Measurements from ENCODE around the gene GIPC3. TPM values are rescaled to one million over a fixed set of nuclear protein-coding genes. Genes with fewer than 3 reads are reported as not detected.

GIPC3 gene
- total and polyA plus RNA-seq, 2 of the 8 experiments (the other 6 are each of a cell fraction or from before 2014, with no cell fraction given): 1.0 to 1.2 TPM

DNA sequence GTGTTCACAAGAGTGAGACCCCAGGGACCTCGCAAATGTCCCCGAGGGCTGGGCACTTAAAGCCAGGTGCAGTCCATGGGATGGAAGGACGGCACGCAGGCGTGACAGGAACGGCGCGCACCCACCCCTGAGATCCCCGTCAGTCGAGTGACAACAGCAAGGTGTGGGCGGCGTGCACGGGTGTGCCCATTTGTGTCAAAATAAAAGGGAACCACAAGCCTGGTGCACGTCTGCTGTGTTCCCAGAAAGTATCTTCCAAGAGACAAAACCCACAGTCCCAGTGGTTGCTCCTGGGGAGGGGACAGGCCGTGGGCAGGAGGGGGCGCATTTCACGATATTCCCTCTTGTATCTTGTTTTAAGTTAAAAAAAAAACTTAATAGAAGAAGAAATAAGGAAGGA, 57.0 kb downstream of the GIPC3 start:
- FAIRE-seq: no peak

More for the DNA sequence above, 57.0 kb downstream of the GIPC3 start:
- no peak overlapping the region for H4K91ac ChIP-seq (replicated peaks; ENCODE audit: insufficient read length, low read length)
- no peak overlapping the region for H3K23ac ChIP-seq (ENCODE audit: insufficient read length)
- no peaks in the 10 kb centered on the region for H3K23me2 ChIP-seq (ENCODE audit: low read depth, low read length)
- CTCF ChIA-PET (ENCODE audit: partially characterized antibody): interaction anchor here (0.7 kb wide), 2 partner anchors 491 to 941 kb away, joined by 3 read pairs; no protein-coding TSS in a partner anchor
- no peak overlapping the region for H3K4me2 ChIP-seq (ENCODE audit: insufficient read depth in 1 of 2, low read depth in 2 of 2, low read length in 2 of 2)
- no peak overlapping the region for H3K56ac ChIP-seq (replicated peaks; ENCODE audit: insufficient read length, low read depth, low read length)
- no peaks in the 10 kb centered on the region for H3K4me1 ChIP-seq (replicated peaks in 1 of 4; ENCODE audit: control insufficient read depth in 3 of 4, insufficient read depth in 4 of 4, low read length in 3 of 4)
- peaks cover 1 to 5% of the 10 kb centered on the region in 2 experiments for H4K20me1 ChIP-seq (replicated peaks in 1 of 2; ENCODE audit: control insufficient read depth in 1 of 2, insufficient read depth in 2 of 2, low read length in 2 of 2)
- no peak overlapping the region for H2BK120ac ChIP-seq (replicated peaks; ENCODE audit: low read depth, low read length)
- H2BK5ac ChIP-seq (ENCODE audit: low read depth, low read length): no peak overlapping the region
- H3K4me3 ChIP-seq (ENCODE audit: extremely low read depth in 1 of 4, insufficient read depth in 2 of 4, low read depth in 3 of 4, low read length in 4 of 4): no peak overlapping the region
- no peak overlapping the region for H3K9ac ChIP-seq (replicated peaks in 1 of 4; ENCODE audit: extremely low read depth in 1 of 4, low read depth in 3 of 4, low read length in 3 of 4)
- no peak for TF ChIP-seq SP1 (IDR thresholded peaks at IDR 0.05; ENCODE audit: low read depth, low read length)
- TF ChIP-seq CEBPB (IDR thresholded peaks at IDR 0.05; ENCODE audit: low read depth, low read length): no peak
- no peak for TF ChIP-seq RNF2 (IDR thresholded peaks at IDR 0.05; ENCODE audit: borderline replicate concordance, low read depth, low read length, missing control alignments, poor library complexity, severe bottlenecking)
- TF ChIP-seq BRCA1 (IDR thresholded peaks at IDR 0.05; ENCODE audit: low read depth, low read length): no peak
- TF ChIP-seq TEAD4 (IDR thresholded peaks at IDR 0.05; ENCODE audit: low read depth, low read length): no peak
- TF ChIP-seq RXRA (IDR thresholded peaks at IDR 0.05; ENCODE audit: insufficient read depth, low read depth, low read length): no peak
- TF ChIP-seq SP2 (IDR thresholded peaks at IDR 0.05; ENCODE audit: low read length): no peak
- no peak for TF ChIP-seq SIRT6 (IDR thresholded peaks at IDR 0.05; ENCODE audit: low read length)
- no peak for TF ChIP-seq BCL11A (IDR thresholded peaks at IDR 0.05; ENCODE audit: low read depth in 2 of 2, low read length in 2 of 2)
- TF ChIP-seq, protein P1, sequence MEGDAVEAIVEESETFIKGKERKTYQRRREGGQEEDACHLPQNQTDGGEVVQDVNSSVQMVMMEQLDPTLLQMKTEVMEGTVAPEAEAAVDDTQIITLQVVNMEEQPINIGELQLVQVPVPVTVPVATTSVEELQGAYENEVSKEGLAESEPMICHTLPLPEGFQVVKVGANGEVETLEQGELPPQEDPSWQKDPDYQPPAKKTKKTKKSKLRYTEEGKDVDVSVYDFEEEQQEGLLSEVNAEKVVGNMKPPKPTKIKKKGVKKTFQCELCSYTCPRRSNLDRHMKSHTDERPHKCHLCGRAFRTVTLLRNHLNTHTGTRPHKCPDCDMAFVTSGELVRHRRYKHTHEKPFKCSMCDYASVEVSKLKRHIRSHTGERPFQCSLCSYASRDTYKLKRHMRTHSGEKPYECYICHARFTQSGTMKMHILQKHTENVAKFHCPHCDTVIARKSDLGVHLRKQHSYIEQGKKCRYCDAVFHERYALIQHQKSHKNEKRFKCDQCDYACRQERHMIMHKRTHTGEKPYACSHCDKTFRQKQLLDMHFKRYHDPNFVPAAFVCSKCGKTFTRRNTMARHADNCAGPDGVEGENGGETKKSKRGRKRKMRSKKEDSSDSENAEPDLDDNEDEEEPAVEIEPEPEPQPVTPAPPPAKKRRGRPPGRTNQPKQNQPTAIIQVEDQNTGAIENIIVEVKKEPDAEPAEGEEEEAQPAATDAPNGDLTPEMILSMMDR (IDR thresholded peaks at IDR 0.05; ENCODE audit: control extremely low read depth in 1 of 3, insufficient read depth in 1 of 3, low read depth in 1 of 3, low read length in 3 of 3): no peak
- no peak for TF ChIP-seq TAF7 (optimal IDR thresholded peaks at IDR 0.05; ENCODE audit: borderline replicate concordance, low read depth, low read length)
- no peak for TF ChIP-seq KDM4A (IDR thresholded peaks at IDR 0.05; ENCODE audit: low read depth, low read length, severe bottlenecking)
- no peaks in the 10 kb centered on the region for H3K79me2 ChIP-seq (ENCODE audit: control insufficient read depth in 1 of 2, insufficient read depth in 2 of 2, low read length in 2 of 2)
- H3K14ac ChIP-seq (ENCODE audit: insufficient read length): no peak overlapping the region
- H2AFZ ChIP-seq (ENCODE audit: low read length): no peak overlapping the region
- WGBS, 2 experiments (ENCODE audit: extremely low coverage in 1 of 2, insufficient coverage in 1 of 2, insufficient read length in 1 of 2, insufficient replicate concordance in 2 of 2, low coverage in 1 of 2, low lambda C conversion rate in 2 of 2, missing lambda C conversion rate in 1 of 2): 92% methylated on average over 17 of the region's 17 CpGs; no CpG with 5 or more reads in 1 of the 2 experiments
- H3K79me1 ChIP-seq (ENCODE audit: low read depth, low read length): no peaks in the 10 kb centered on the region
- no peak overlapping the region for H3K4ac ChIP-seq (replicated peaks; ENCODE audit: insufficient read length, low read depth, low read length)
- POLR2A ChIA-PET (ENCODE audit: partially characterized antibody): no interaction called here
- no peak overlapping the region for H4K8ac ChIP-seq (ENCODE audit: extremely low read depth, insufficient read depth, low read length)
- H3K9me3 ChIP-seq (ENCODE audit: insufficient read depth in 2 of 2, low read depth in 1 of 2, low read length in 1 of 2): no peaks in the 10 kb centered on the region
- no peak overlapping the region for H2AK5ac ChIP-seq (ENCODE audit: low read depth, low read length)
- no peak overlapping the region for H3K18ac ChIP-seq (ENCODE audit: extremely low read depth, low read length)
- H3K27ac ChIP-seq (ENCODE audit: low read depth, low read length): no peak overlapping the region
- no peak overlapping the region for H2BK15ac ChIP-seq (ENCODE audit: low read length)
- H4K5ac ChIP-seq (ENCODE audit: insufficient read length, low read depth, low read length): no peak overlapping the region
- H3K36me3 ChIP-seq (ENCODE audit: control insufficient read depth in 2 of 4, insufficient read depth in 4 of 4, low read length in 3 of 4): peaks cover 2 to 16% (median 9%) of the 10 kb centered on the region in 4 experiments; a peak in 6 of 8 replicates
- no peak overlapping the region for H2BK20ac ChIP-seq (ENCODE audit: low read length)
- H2BK12ac ChIP-seq (ENCODE audit: low read depth, low read length): no peak overlapping the region
- no peak for DNase-seq (ENCODE audit: low read depth in 1 of 2, low spot score in 2 of 2)
- no peaks in the 10 kb centered on the region for H3K27me3 ChIP-seq (replicated peaks in 1 of 4; ENCODE audit: control insufficient read depth in 3 of 4, extremely low read depth in 1 of 4, insufficient read depth in 3 of 4, low read length in 3 of 4)
